ENCODE data around the gene NDUFA13. TPM values are rescaled to one million over a fixed set of nuclear protein-coding genes. Genes with fewer than 3 reads are reported as not detected.
A peak's percentile ranks its signal among the peaks of the same experiment; 100 is the strongest.
"Not testable (repeated sequence)": the region's sequence is repeated elsewhere in the genome, so short reads cannot be mapped to it uniquely, and the experiment has no call there.

The NDUFA13 gene
- 1,367 TPM for total RNA-seq
- long read RNA-seq, transcript NDUFA13-204 (5 exons, 991 nt): major isoform, 422 of 439 reads
- long read RNA-seq, partial matches to known transcripts: 17 of 439 reads
- long read RNA-seq, other reads (novel, unspliced or antisense): 0 of 439 reads

- DNase-seq: peak; percentile 96
- ATAC-seq (ENCODE audit: poor library complexity): peak; percentile 92
- intact Hi-C loops (cut with DNase I): no loop called here
Measured at GRCh38 chr19:19515642-19516519, at the start of gene NDUFA13. TSS of gene NDUFA13 (plus strand) at chr19:19516225. CDS start at chr19:19516239, 14 bp downstream.

GRCh38 chr19:19468424-19469050 is 47.5 kb upstream of the NDUFA13 start:
- DNase-seq (no peak), ATAC-seq (ENCODE audit: poor library complexity) (no peak)
- intact Hi-C loops (cut with DNase I): no loop called here

- ATAC-seq (ENCODE audit: poor library complexity) (no peak), DNase-seq (no peak)
- intact Hi-C loops (cut with DNase I): no loop called here
Measured at GRCh38 chr19:19470579-19470978, 45.4 kb upstream of the NDUFA13 start.

- no peak for ATAC-seq (ENCODE audit: poor library complexity)
- DNase-seq: no peak
- intact Hi-C loops (cut with DNase I): no loop called here
Measured at GRCh38 chr19:19471682-19472081, 44.3 kb upstream of the NDUFA13 start.

GRCh38 chr19:19472106-19472505 is 43.9 kb upstream of the NDUFA13 start:
- DNase-seq; ATAC-seq (ENCODE audit: poor library complexity); intact Hi-C loops (cut with DNase I): not testable (repeated sequence)

- DNase-seq: no peak
- intact Hi-C loops (cut with DNase I): no loop called here
- no peak for ATAC-seq (ENCODE audit: poor library complexity)
Measured at GRCh38 chr19:19475015-19475765, 40.8 kb upstream of the NDUFA13 start.

- intact Hi-C loops (cut with DNase I): no loop called here
- DNase-seq: no peak
- peak; percentile 24 for ATAC-seq (ENCODE audit: poor library complexity)
Measured at GRCh38 chr19:19475849-19476828, 39.9 kb upstream of the NDUFA13 start.

- DNase-seq (no peak), ATAC-seq (ENCODE audit: poor library complexity) (peak; percentile 33)
- intact Hi-C loops (cut with DNase I): no loop called here
Measured at GRCh38 chr19:19477705-19478383, 38.2 kb upstream of the NDUFA13 start.

- DNase-seq (no peak), ATAC-seq (ENCODE audit: poor library complexity) (no peak)
- intact Hi-C loops (cut with DNase I): no loop called here
Measured at GRCh38 chr19:19480688-19481087, 35.3 kb upstream of the NDUFA13 start.

GRCh38 chr19:19482809-19483596 is 33.0 kb upstream of the NDUFA13 start:
- intact Hi-C loops (cut with DNase I): no loop called here
- DNase-seq: no peak
- ATAC-seq (ENCODE audit: poor library complexity): no peak

- intact Hi-C loops (cut with DNase I): no loop called here
- DNase-seq (no peak), ATAC-seq (ENCODE audit: poor library complexity) (no peak)
Measured at GRCh38 chr19:19485161-19485997, 30.6 kb upstream of the NDUFA13 start.

- ATAC-seq (ENCODE audit: poor library complexity) (no peak), DNase-seq (no peak)
- intact Hi-C loops (cut with DNase I): no loop called here
Measured at GRCh38 chr19:19485998-19486290, 30.1 kb upstream of the NDUFA13 start.

- DNase-seq: no peak
- intact Hi-C loops (cut with DNase I): no loop called here
- no peak for ATAC-seq (ENCODE audit: poor library complexity)
Measured at GRCh38 chr19:19486343-19487076, 29.5 kb upstream of the NDUFA13 start.

- ATAC-seq (ENCODE audit: poor library complexity) (no peak), DNase-seq (no peak)
- intact Hi-C loops (cut with DNase I): no loop called here
Measured at GRCh38 chr19:19487077-19487949, 28.7 kb upstream of the NDUFA13 start.
